ENCODE data around the gene UGT2A3.
"Not testable (repeated sequence)": the region's sequence is repeated elsewhere in the genome, so short reads cannot be mapped to it uniquely, and the experiment has no call there.

Gene UGT2A3

GRCh38 chr4:68951078-68951805 lies at the start of gene UGT2A3:
TSS of gene UGT2A3 (minus strand) at chr4:68951804. CDS start at chr4:68951760, 44 bp downstream.
- no peak for DNase-seq

GRCh38 chr4:68997040-68997439 lies 45.4 kb upstream of the UGT2A3 start:
- DNase-seq = no peak

GRCh38 chr4:68995292-68995691 lies 43.7 kb upstream of the UGT2A3 start:
- no peak for DNase-seq

GRCh38 chr4:68987007-68987406 lies 35.4 kb upstream of the UGT2A3 start:
- no peak for DNase-seq

- DNase-seq = no peak
Measured at GRCh38 chr4:68985442-68985841, 33.8 kb upstream of the UGT2A3 start.

- DNase-seq = no peak
Measured at GRCh38 chr4:68984947-68985346, 33.3 kb upstream of the UGT2A3 start.

DNA sequence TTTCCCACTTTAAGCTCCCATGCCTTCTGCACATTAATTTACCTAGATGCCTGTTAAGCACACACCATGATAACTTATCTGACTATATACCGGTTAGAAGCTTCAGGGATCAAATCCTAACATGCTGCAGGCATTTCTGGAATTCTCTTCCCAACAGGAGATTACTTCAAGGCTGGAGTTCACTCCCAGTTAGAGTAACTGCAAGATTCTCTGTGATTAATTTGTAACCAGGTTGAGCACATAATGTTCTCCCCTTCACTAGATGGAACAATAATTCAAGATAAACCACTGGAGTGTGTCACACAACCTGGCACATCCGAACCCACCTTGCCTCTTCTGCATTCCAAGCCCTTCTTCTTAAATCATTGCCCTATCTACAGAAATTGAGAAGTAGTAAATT lies 11.8 kb upstream of the UGT2A3 start:
- no peak for DNase-seq

GRCh38 chr4:68962868-68963267 lies 11.3 kb upstream of the UGT2A3 start:
- DNase-seq = no peak

- DNase-seq = no peak
Measured at GRCh38 chr4:68960294-68961163, 8.9 kb upstream of the UGT2A3 start.

DNA sequence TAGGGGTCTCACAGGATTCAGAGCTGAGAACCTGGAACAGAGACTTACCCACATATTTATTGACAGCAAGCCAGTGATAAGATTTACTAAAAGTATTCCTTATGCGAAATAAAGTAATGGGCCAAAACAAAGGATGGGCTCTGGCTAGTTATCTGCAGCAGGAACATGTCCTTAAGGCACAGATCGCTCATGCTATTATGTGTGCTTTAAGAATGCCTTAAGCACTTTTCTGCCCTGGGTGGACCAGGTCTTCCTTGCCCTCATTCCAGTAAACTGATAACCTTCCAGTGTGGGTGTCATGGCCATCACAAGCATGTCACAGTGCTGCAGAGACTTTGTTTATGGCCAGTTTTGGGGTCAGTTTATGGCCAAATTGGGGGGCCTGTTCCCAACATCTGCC lies 7.5 kb upstream of the UGT2A3 start:
- DNase-seq = not testable (repeated sequence)

- no peak for DNase-seq
Measured at GRCh38 chr4:68954126-68954525, 2.5 kb upstream of the UGT2A3 start.

GRCh38 chr4:68953056-68953596 lies 1.5 kb upstream of the UGT2A3 start:
- no peak for DNase-seq

DNA sequence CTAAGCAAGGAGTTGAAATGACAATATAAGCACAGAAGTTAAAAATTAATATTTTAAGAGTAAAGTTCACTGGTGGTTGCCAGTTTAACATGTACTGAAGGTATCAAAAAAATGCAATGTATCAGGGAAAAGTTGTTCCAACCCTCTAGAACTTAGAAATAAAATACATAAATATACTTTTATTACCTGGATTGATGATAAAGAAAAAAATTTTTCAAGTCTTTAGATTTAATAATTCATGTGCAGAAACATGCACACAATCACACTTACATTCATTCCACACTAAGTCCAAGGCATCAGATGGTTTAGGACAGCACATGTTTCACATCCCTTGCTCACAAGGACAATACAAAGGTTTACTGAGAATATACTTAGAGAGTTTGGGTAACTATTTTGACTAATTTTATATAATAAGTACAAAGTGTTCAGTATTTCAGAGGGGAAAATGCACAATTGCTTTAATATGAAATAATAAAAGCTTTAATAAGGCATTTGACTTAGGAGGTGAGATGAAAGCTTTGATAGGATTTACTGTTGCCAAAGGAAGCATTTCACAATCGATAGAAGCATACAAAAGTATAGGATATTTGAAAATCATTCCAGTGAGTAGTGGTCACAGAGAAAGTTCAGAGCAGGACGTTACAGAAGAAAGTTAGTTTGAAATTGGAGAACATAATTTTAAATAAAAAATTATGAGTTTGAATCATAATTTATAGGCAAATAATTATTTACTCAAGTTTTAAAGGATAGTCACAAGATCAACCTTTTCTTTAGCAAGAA lies 392 bp upstream of the UGT2A3 start:
- no peak for DNase-seq

- DNase-seq = no peak
Measured at GRCh38 chr4:68950033-68950432, 1.6 kb downstream of the UGT2A3 start.

- no peak for DNase-seq
Measured at GRCh38 chr4:68948985-68949384, 2.6 kb downstream of the UGT2A3 start.

- DNase-seq = no peak
Measured at GRCh38 chr4:68948044-68948743, 3.4 kb downstream of the UGT2A3 start.

GRCh38 chr4:68929076-68929737 lies 22.4 kb downstream of the UGT2A3 start:
- DNase-seq = no peak

DNA sequence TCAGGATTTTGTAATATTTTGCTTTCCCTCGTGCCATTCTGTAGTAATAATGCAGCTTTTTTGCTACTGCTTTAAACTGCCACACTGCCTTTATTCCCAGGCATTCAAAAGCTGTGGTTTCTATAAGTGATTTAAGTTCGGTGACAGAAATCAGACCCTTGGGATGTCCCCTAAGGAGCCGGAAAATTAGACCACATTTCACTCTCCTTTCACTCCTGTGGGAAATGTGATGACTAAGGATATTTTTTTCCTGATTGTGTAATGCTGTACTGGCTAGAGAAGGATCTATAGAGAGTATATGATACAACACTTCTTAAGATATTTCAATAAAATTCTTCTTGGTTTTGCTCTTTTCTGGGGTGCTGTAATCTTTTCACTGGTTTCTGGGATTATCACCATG lies 24.4 kb downstream of the UGT2A3 start:
- DNase-seq = no peak

GRCh38 chr4:68922202-68922601 lies 29.4 kb downstream of the UGT2A3 start:
- DNase-seq = not testable (repeated sequence)

GRCh38 chr4:68921051-68921450 lies 30.6 kb downstream of the UGT2A3 start:
- no peak for DNase-seq

DNA sequence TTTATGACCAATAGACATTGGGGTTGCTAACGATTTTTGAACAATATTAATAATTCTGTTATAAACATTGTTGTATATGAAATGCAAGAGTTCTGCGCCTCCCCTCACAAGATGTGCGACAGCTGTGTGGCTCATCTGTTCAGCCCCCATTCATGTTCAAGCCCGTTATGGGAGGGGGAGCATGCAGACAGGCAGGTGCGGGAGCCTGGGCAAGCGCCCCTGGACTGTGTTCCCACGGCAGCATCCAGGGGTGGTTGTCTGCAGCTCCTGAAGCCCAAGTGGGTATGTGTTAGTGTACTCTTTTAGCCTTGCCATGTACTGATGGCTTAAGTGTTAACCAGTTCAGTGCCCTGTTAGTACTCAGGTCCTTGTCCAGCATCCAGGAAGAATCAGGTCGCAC lies 34.6 kb downstream of the UGT2A3 start:
- DNase-seq = no peak

- no peak for DNase-seq
Measured at GRCh38 chr4:68912807-68913206, 38.8 kb downstream of the UGT2A3 start.

All from CD4-positive, alpha-beta T cell treated with Interleukin-6 for 4 hours (primary cell).